PC-9 (cell line): ENCODE results near the gene TOPBP1. TPM values are rescaled to one million over a fixed set of nuclear protein-coding genes. Genes with fewer than 3 reads are reported as not detected.

Source experiments
- BruUV-seq: library from RNA; stranded (reverse); fragments of 400-500 nt; replicated peaks from 2 replicates; lab custom pipeline; 2021; lab: Mats Ljungman, UMichigan
- CTCF ChIA-PET: fragments of 300-600 bp; sonication (Branson Sonifier 250); formaldehyde crosslinking; loops from one replicate; lab custom pipeline; 2022; ENCODE audit warnings: antibody characterized with exemption; lab: Charles Lee
- POLR2A ChIA-PET: fragments of 300-600 bp; sonication (Branson Sonifier 250); formaldehyde crosslinking; loops from one replicate; lab custom pipeline; 2022; ENCODE audit warnings: antibody characterized with exemption; ENCODE audit not compliant: unreplicated experiment; lab: Charles Lee
- DNase-seq, 2 experiments: peaks; one replicate each; pipeline versions ENCODE4 v3.0.0 to v3.0.0-alpha.2; 2015 to 2022; ENCODE audit warnings: mixed read lengths in 1 of 2
- H2AFZ ChIP-seq: fragments of 200-600 bp; sonication (generic); 2 replicates; pipeline ENCODE4 v1.8.1; 2017; ENCODE audit warnings: antibody characterized with exemption
- H3F3A ChIP-seq: fragments of 200-600 bp; sonication (generic); 2 replicates; pipeline ENCODE4 v1.8.1; 2017; ENCODE audit warnings: antibody characterized with exemption, mild to moderate bottlenecking, low read depth; ENCODE audit not compliant: insufficient read depth
- H3K27ac ChIP-seq: fragments of 200-600 bp; sonication (generic); 2 replicates; pipeline ENCODE4 v1.6.1; 2016; ENCODE audit warnings: mixed run types
- H3K27me3 ChIP-seq: fragments of 200-600 bp; sonication (generic); 2 replicates; pipeline ENCODE4 v1.6.1; 2016; ENCODE audit warnings: low read depth, mixed run types; ENCODE audit not compliant: insufficient read depth
- H3K36me3 ChIP-seq: fragments of 200-600 bp; sonication (generic); 2 replicates; pipeline ENCODE4 v1.6.1; 2016; ENCODE audit warnings: low read depth, mixed run types
- H3K4me1 ChIP-seq: fragments of 200-600 bp; sonication (generic); replicated peaks from 2 replicates; pipeline ENCODE4 v1.6.1; 2016; ENCODE audit warnings: mixed run types; ENCODE audit not compliant: insufficient read depth
- H3K4me2 ChIP-seq: fragments of 200-600 bp; sonication (generic); 2 replicates; pipeline ENCODE4 v1.6.1; 2017; ENCODE audit warnings: mixed run types
- H3K4me3 ChIP-seq: fragments of 200-600 bp; sonication (generic); 2 replicates; pipeline ENCODE4 v1.6.1; 2016; ENCODE audit warnings: mixed run types
- H3K79me2 ChIP-seq: fragments of 200-600 bp; sonication (generic); 2 replicates; pipeline ENCODE4 v1.6.1; 2017; ENCODE audit warnings: low read depth, mixed run types
- H3K9me2 ChIP-seq: fragments of 200-600 bp; sonication (generic); 2 replicates; pipeline ENCODE4 v1.8.1; 2017; ENCODE audit warnings: mild to moderate bottlenecking; ENCODE audit not compliant: insufficient read depth
- H3K9me3 ChIP-seq: fragments of 200-600 bp; sonication (generic); 2 replicates; pipeline ENCODE4 v1.8.1; 2016; ENCODE audit warnings: low read depth; ENCODE audit not compliant: insufficient read depth
- H4K20me1 ChIP-seq: fragments of 200-600 bp; sonication (generic); 2 replicates; pipeline ENCODE4 v1.8.1; 2017; ENCODE audit not compliant: insufficient read depth
- CTCF ChIP-seq: fragments of 200-600 bp; sonication (generic); conservative IDR thresholded peaks from 2 replicates; pipeline ENCODE4 v1.6.1; 2017; ENCODE audit warnings: mixed run types, antibody characterized with exemption, mild to moderate bottlenecking, moderate library complexity
- EZH2 ChIP-seq: fragments of 200-600 bp; sonication (generic); IDR thresholded peaks from 2 replicates; pipeline ENCODE4 v1.8.0; 2017; ENCODE audit warnings: antibody characterized with exemption, low read depth
- intact Hi-C: fragments of 100-400 bp; cut with micrococcal nuclease; formaldehyde crosslinking; loops from one replicate; pipeline ENCODE4 v1.10.0; 2022; ENCODE audit not compliant: unreplicated experiment
- total RNA-seq: library from RNA; stranded (reverse); gene quantifications from 2 replicates; pipeline ENCODE4 v1.2.3, GENCODE V29; 2021

Gene TOPBP1
- total RNA-seq, 1 experiment from 2014 or later: 52.2 TPM

GRCh38 chr3:133676336-133677118, 14.8 kb upstream of the TOPBP1 start:
- Histone ChIP-seq H3K79me2 (no peaks in the 10 kb centered on the region), H3K9me2 (no peaks in the 10 kb centered on the region), H3K9me3 (no peaks in the 10 kb centered on the region), H3K4me3 (no peak overlapping the region), H3K36me3 (no peaks in the 10 kb centered on the region), H2AFZ (no peak overlapping the region), H3K4me2 (no peak overlapping the region), H3K27ac (no peak overlapping the region), H4K20me1 (no peaks in the 10 kb centered on the region), H3F3A (no peaks in the 10 kb centered on the region; the same call in 1 of the 2 replicates), H3K4me1 (peaks cover 8% of the 10 kb centered on the region), H3K27me3 (no peaks in the 10 kb centered on the region; the same call in 1 of the 2 replicates)
- POLR2A ChIA-PET: no interaction called here
- DNase-seq: no peak
- TF ChIP-seq EZH2 (no peak), CTCF (no peak)
- no TSS peak for BruUV-seq
- intact Hi-C loops: no loop called here
- CTCF ChIA-PET: no interaction called here

GRCh38 chr3:133675631-133676335, 14.0 kb upstream of the TOPBP1 start:
- H3K27ac ChIP-seq: no peak overlapping the region
- no peaks in the 10 kb centered on the region; the same call in 1 of the 2 replicates for H3K27me3 ChIP-seq
- peaks cover 8% of the 10 kb centered on the region for H3K4me1 ChIP-seq
- ChIA-PET POLR2A (no interaction called here), CTCF (no interaction called here)
- intact Hi-C loops: no loop called here
- H3K9me3 ChIP-seq: no peaks in the 10 kb centered on the region
- no peak overlapping the region; the same call in 1 of the 2 replicates for H2AFZ ChIP-seq
- BruUV-seq: no TSS peak
- H3K79me2 ChIP-seq: no peaks in the 10 kb centered on the region
- H3K4me2 ChIP-seq: peak overlapping the region; percentile 22
- H3K4me3 ChIP-seq: no peak overlapping the region
- H3F3A ChIP-seq: no peaks in the 10 kb centered on the region; the same call in 1 of the 2 replicates
- H3K36me3 ChIP-seq: no peaks in the 10 kb centered on the region
- no peak for TF ChIP-seq CTCF
- TF ChIP-seq EZH2: no peak
- no peaks in the 10 kb centered on the region for H4K20me1 ChIP-seq
- peak in 1 of 2 experiments; percentile 41 for DNase-seq
- H3K9me2 ChIP-seq: no peaks in the 10 kb centered on the region

GRCh38 chr3:133674290-133674919, 12.7 kb upstream of the TOPBP1 start:
- Histone ChIP-seq H3K27me3 (no peaks in the 10 kb centered on the region), H2AFZ (no peak overlapping the region), H3K4me2 (no peak overlapping the region), H3K36me3 (no peaks in the 10 kb centered on the region), H3K9me3 (no peaks in the 10 kb centered on the region), H3K4me3 (no peak overlapping the region), H3K27ac (no peak overlapping the region), H3F3A (no peaks in the 10 kb centered on the region; the same call in 1 of the 2 replicates), H4K20me1 (no peaks in the 10 kb centered on the region), H3K79me2 (no peaks in the 10 kb centered on the region), H3K4me1 (peaks cover 8% of the 10 kb centered on the region), H3K9me2 (no peaks in the 10 kb centered on the region)
- POLR2A ChIA-PET: no interaction called here
- intact Hi-C loops: no loop called here
- DNase-seq: no peak
- no TSS peak for BruUV-seq
- TF ChIP-seq EZH2: no peak
- no peak for TF ChIP-seq CTCF
- CTCF ChIA-PET: no interaction called here
